HG03159 (cell line): ENCODE measurements around the gene PARP15.
A peak's percentile ranks its signal among the peaks of the same experiment; 100 is the strongest.

ENCODE experiments used
- ATAC-seq: cut with Tn5 transposase; IDR thresholded peaks from one replicate; pipeline ENCODE4 v1.9.1; 2021; ENCODE audit warnings: mild to moderate bottlenecking, moderate library complexity; ENCODE audit not compliant: unreplicated experiment

PARP15 gene

GRCh38 chr3:122568755-122569154 lies 8.7 kb upstream of the PARP15 start:
- no peak for ATAC-seq

DNA sequence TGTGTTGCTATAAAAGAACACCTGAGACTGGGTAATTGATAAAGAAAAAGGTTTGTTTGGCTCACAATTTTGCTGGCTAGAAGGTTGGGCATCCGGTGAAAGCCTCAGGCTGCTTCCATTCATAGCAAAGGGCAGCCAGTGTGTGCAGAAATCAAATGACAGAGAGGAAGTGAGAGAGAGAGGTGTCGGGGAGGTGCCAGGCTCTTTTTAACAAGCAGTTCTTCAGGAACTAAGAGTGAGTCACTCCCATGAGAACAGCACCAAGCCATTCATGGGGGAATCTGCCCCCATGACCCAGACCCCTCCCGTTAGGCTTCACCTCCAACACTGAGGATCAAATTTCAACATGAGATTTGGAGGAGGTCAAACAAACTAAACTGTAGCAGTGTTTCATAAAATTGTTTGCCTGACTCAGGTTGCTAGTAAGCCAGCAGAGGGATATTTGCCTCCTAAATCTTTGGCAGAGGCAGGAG lies 4.5 kb upstream of the PARP15 start:
- no peak for ATAC-seq

- peak; percentile 85 for ATAC-seq
Observed at GRCh38 chr3:122576174-122576940, 1.1 kb upstream of the PARP15 start.

DNA sequence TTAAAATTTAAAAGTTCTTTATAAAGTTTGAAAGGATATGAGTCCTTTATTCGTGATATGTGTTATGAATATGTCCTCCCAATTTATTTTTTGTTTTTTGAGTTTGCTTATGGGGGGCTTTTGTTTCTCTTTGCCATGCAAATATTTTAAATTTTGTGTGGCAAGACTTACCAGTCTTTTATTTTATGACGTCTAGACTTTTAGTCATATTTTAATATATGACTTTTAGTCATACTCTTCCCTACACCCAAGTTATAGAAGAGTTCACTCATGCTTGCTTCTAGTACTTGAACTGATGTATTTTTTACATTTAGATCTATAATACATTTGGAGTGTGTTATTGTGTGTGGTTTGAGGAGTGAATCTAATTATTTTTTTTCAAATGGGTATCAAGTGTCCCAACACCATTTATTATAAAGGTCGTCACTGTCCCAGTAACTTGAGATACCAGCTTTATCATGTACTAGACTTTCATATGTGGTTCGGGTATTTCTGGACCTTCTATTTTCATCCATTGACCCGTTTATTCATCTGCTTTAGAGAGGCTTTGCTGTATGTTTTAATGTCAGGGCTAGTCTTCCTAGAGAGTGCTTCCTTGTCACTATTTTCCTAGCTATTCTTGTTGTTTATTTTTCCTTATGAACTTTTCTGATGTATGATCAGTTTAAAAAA lies 755 bp downstream of the PARP15 start:
- no peak for ATAC-seq

DNA sequence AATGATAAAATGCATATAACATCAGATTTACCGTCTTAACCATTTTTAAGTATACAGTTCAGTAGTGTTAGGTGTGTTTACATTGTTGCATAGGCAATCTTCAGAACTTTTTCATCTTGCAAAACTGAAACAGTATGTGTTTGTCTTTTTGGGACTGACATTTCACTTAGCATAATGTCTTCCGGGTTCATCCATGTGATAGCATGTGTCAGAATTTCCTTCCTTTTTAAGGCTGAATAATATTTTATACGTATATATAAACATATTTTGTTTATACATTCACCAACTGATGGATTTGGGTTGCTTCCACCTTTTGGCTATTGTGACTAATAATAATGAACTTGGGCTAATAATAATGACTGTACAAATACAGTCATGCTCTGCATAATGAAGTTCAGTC lies 3.0 kb downstream of the PARP15 start:
- ATAC-seq, result no peak

DNA sequence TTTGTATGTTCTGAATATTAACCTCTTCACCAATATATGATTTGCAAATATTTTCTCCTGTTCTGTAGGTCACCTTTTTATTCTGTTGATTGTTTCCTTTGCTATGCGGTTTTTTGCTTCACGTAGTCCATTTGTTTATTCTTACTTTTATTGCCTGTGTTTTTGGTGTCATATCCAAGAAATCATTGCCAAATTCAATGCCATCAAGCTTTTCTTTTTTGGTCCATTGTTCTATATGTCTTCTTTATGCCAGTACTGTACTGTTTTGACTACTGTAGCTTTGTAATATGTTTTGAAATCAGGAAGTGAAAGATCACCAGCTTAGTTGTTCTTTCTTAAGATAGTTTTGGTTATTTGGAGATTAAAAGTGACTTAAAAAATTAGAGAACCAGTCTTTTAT lies 4.2 kb downstream of the PARP15 start:
- ATAC-seq, result no peak

GRCh38 chr3:122582390-122582789 lies 4.9 kb downstream of the PARP15 start:
- no peak for ATAC-seq

DNA sequence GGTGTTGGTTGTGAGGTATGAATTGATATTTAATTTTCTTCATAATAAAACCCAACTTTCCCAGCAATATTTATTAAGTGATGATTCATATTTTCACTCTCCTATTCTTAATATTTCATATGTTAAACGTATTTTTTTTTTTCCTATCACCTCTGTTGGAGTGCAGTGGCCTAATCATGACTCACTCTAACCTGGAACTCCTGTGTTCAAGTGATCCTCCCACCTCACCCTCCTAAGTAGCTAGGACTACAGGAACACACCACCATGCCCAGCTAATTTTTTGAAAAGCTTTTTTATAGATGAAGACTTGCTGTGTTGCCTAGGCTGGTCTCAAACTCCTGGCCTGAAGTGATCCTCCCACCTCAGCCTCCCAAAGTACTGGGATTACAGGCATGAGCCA lies 8.6 kb downstream of the PARP15 start:
- no peak for ATAC-seq

DNA sequence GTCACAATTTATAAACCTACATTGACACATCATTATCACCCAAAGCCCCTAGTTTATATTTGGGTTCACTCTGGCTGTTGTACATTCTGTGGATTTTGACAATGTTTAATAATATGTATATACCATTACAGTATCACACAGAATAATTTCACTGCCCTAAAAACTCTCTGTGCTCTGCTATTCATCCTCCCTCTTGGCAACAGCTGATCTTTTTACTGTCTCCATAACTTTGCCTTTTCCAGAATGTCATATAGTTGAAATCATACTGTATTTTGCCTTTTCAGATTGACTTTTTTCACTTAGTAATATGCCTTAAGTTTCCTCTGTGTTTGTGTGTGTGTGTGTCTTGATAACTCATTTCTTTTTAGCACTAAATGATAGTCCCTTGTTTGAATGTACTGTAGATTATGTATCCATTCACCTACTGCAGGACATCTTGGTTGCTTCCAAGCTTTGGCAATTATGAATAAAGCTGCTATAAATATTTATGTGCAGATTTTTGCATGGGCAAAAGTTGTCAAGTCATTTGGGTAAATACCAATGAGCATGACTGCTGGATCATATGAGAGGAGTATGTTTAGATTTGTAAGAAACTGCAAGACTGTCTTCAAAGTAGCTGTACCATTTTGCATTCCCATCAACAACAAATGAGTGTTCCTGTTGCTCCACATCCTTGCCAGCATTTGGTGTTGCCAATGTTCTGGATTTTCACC lies 9.5 kb downstream of the PARP15 start:
- ATAC-seq, result no peak

GRCh38 chr3:122587572-122587971 lies 10.1 kb downstream of the PARP15 start:
- ATAC-seq, result no peak

DNA sequence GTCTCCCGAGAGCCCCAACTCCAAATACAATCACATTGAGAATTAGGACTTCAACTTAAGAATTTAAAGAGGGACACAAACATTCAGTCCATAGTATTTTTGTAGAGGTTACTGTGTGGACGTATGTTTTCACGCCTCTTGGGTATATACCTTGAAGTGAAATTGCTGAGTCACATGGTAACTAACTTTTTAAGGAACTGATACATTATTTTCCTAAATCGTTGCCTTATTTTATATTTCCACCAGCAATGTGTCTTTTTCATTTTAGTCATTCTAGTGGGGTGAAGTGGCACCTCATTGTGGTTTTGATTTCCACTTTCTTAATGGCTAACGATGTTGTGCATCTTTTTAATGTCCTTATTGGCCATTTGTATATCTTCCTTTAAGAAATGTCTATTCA lies 11.8 kb downstream of the PARP15 start:
- no peak for ATAC-seq

GRCh38 chr3:122590610-122591009 lies 13.2 kb downstream of the PARP15 start:
- ATAC-seq, result no peak

GRCh38 chr3:122594025-122594424 lies 16.6 kb downstream of the PARP15 start:
- no peak for ATAC-seq

DNA sequence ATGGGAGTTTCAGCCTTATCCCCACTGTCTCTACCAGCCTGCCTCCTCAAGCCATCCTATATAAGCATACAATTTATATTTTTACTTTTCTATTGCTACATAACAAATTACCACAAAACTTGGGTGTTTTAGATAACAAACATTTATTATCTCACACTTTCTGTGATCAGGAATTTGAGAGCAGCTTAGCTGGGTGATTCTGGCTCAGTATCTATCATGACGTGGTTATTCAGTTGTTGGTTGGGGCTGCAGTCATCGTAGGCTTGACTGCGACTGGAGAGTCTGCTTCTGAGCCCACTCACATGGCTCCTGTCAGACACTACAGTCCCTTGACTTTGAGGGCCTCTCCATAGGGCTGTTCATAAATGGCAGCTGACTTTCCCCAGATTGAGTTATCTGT lies 20.7 kb downstream of the PARP15 start:
- ATAC-seq, result no peak

GRCh38 chr3:122598556-122598955 lies 21.1 kb downstream of the PARP15 start:
- ATAC-seq, result no peak

- no peak for ATAC-seq
Observed at GRCh38 chr3:122602011-122602710, 24.7 kb downstream of the PARP15 start.

DNA sequence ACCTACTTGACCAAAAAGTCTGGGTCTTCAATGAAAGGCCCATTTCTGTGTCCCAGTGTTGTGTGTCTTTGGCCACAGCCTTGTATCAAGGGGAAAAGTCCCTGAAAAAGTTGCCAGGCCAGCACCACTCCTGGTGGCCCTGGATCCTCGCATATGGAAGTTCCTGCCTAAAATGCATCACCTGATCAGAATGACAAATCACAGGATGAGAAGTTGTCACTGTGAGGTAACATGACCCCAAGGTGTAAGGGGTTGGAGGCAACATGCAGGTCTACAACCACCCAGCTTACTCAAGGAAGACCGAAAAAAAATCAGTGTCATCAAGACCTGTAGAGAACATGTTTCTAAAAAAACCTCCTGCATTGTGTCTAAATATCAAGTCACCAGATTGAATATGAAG lies 25.6 kb downstream of the PARP15 start:
- no peak for ATAC-seq

- no peak for ATAC-seq
Observed at GRCh38 chr3:122606330-122606729, 28.9 kb downstream of the PARP15 start.

DNA sequence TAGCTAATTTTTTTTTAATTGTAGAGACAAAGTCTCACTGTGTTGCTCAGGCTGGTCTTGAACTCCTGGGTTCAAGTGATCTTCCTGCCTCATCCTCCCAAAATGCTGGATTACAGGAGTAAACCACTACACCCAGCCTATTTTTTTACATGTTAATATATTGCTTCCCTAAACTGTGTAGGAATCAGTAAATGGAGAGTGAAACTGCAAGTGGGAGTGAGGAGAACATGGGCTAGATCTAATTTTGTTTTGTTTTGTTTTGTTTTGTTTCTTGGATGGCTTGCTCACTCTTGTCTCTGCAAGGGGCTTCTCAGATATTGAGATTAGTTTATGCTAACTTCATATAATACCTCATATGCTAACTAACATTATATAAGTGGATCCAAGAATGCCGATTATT lies 31.5 kb downstream of the PARP15 start:
- no peak for ATAC-seq

- ATAC-seq, result peak; percentile 94
Observed at GRCh38 chr3:122609798-122610559, 32.5 kb downstream of the PARP15 start.
